Measurements from ENCODE around the gene KCNE4. TPM values are rescaled to one million over a fixed set of nuclear protein-coding genes. Genes with fewer than 3 reads are reported as not detected.

KCNE4 gene
- not detected for total RNA-seq

GRCh38 chr2:223051693-223052289 is at the start of gene KCNE4:
TSS of gene KCNE4 (plus strand) at chr2:223052190. CDS start at chr2:223052831, 641 bp downstream.
- Mint-ChIP-seq H3K27ac (no peak within 1 kb of the TSS), H3K4me3 (no peak within 1 kb of the TSS), H3K9me3 (no peaks in the 10 kb centered on the region), H3K27me3 (peaks cover 6% of the 10 kb centered on the region), H3K4me1 (no peaks in the 10 kb centered on the region), H3K36me3 (no peaks in the 10 kb centered on the region)
- no peak for ATAC-seq (ENCODE audit: low read depth)
- DNase-seq: no peak
- POLR2A ChIA-PET: interaction anchor here (0.7 kb wide), 1 partner anchor 19 kb away, joined by 3 read pairs; no protein-coding TSS in a partner anchor

- DNase-seq (no peak), ATAC-seq (ENCODE audit: low read depth) (no peak)
- H3K36me3 Mint-ChIP-seq: no peaks in the 10 kb centered on the region
- no peaks in the 10 kb centered on the region for H3K9me3 Mint-ChIP-seq
- POLR2A ChIA-PET: no interaction called here
- H3K27ac Mint-ChIP-seq: no peak overlapping the region
- H3K4me3 Mint-ChIP-seq: no peak overlapping the region
- H3K4me1 Mint-ChIP-seq: no peaks in the 10 kb centered on the region
- peaks cover 14% of the 10 kb centered on the region for H3K27me3 Mint-ChIP-seq
Observed at GRCh38 chr2:223003191-223003590, 48.8 kb upstream of the KCNE4 start.

- ATAC-seq (ENCODE audit: low read depth) (no peak), DNase-seq (no peak)
- H3K27ac Mint-ChIP-seq: no peak overlapping the region
- H3K4me3 Mint-ChIP-seq: no peak overlapping the region
- POLR2A ChIA-PET: no interaction called here
- H3K4me1 Mint-ChIP-seq: no peaks in the 10 kb centered on the region
- H3K27me3 Mint-ChIP-seq: peaks cover 3% of the 10 kb centered on the region
- H3K9me3 Mint-ChIP-seq: no peaks in the 10 kb centered on the region
- no peaks in the 10 kb centered on the region for H3K36me3 Mint-ChIP-seq
Observed at GRCh38 chr2:223005496-223005895, 46.5 kb upstream of the KCNE4 start.

- ATAC-seq (ENCODE audit: low read depth) (no peak), DNase-seq (no peak)
- no peak overlapping the region for H3K27ac Mint-ChIP-seq
- H3K4me1 Mint-ChIP-seq: no peaks in the 10 kb centered on the region
- peaks cover 2% of the 10 kb centered on the region for H3K27me3 Mint-ChIP-seq
- POLR2A ChIA-PET: no interaction called here
- no peaks in the 10 kb centered on the region for H3K36me3 Mint-ChIP-seq
- no peak overlapping the region for H3K4me3 Mint-ChIP-seq
- no peaks in the 10 kb centered on the region for H3K9me3 Mint-ChIP-seq
Observed at GRCh38 chr2:223007531-223007930, 44.5 kb upstream of the KCNE4 start.

- Mint-ChIP-seq H3K27me3 (peaks cover 2% of the 10 kb centered on the region), H3K9me3 (no peaks in the 10 kb centered on the region), H3K4me1 (no peaks in the 10 kb centered on the region), H3K4me3 (no peak overlapping the region), H3K27ac (no peak overlapping the region), H3K36me3 (no peaks in the 10 kb centered on the region)
- DNase-seq (no peak), ATAC-seq (ENCODE audit: low read depth) (no peak)
- POLR2A ChIA-PET: no interaction called here
Observed at GRCh38 chr2:223008162-223008561, 43.8 kb upstream of the KCNE4 start.

- Mint-ChIP-seq H3K27ac (no peak overlapping the region), H3K4me1 (no peaks in the 10 kb centered on the region), H3K27me3 (peaks cover 2% of the 10 kb centered on the region), H3K36me3 (no peaks in the 10 kb centered on the region), H3K9me3 (no peaks in the 10 kb centered on the region), H3K4me3 (no peak overlapping the region)
- no peak for DNase-seq
- POLR2A ChIA-PET: no interaction called here
- ATAC-seq (ENCODE audit: low read depth): no peak
Observed at GRCh38 chr2:223008956-223009355, 43.0 kb upstream of the KCNE4 start.

- Mint-ChIP-seq H3K4me1 (no peaks in the 10 kb centered on the region), H3K27me3 (peaks cover 2% of the 10 kb centered on the region), H3K4me3 (no peak overlapping the region), H3K36me3 (no peaks in the 10 kb centered on the region), H3K27ac (no peak overlapping the region), H3K9me3 (peaks cover 1% of the 10 kb centered on the region)
- no peak for DNase-seq
- no peak for ATAC-seq (ENCODE audit: low read depth)
- POLR2A ChIA-PET: no interaction called here
Observed at GRCh38 chr2:223010641-223011040, 41.3 kb upstream of the KCNE4 start.

GRCh38 chr2:223012291-223012690 is 39.7 kb upstream of the KCNE4 start:
- Mint-ChIP-seq H3K9me3 (peaks cover 1% of the 10 kb centered on the region), H3K4me3 (no peak overlapping the region), H3K4me1 (no peaks in the 10 kb centered on the region), H3K36me3 (no peaks in the 10 kb centered on the region), H3K27ac (no peak overlapping the region), H3K27me3 (peaks cover 2% of the 10 kb centered on the region)
- POLR2A ChIA-PET: no interaction called here
- DNase-seq (no peak), ATAC-seq (ENCODE audit: low read depth) (no peak)

GRCh38 chr2:223019390-223019930 is 32.5 kb upstream of the KCNE4 start:
- Mint-ChIP-seq H3K9me3 (peaks cover 5% of the 10 kb centered on the region), H3K27ac (no peak overlapping the region), H3K4me3 (no peak overlapping the region), H3K27me3 (peaks cover 4% of the 10 kb centered on the region), H3K36me3 (no peaks in the 10 kb centered on the region), H3K4me1 (no peaks in the 10 kb centered on the region)
- POLR2A ChIA-PET: no interaction called here
- DNase-seq (no peak), ATAC-seq (ENCODE audit: low read depth) (no peak)

- no peak overlapping the region for H3K27ac Mint-ChIP-seq
- POLR2A ChIA-PET: no interaction called here
- peaks cover 3% of the 10 kb centered on the region for H3K9me3 Mint-ChIP-seq
- H3K27me3 Mint-ChIP-seq: peaks cover 4% of the 10 kb centered on the region
- DNase-seq: no peak
- ATAC-seq (ENCODE audit: low read depth): no peak
- H3K36me3 Mint-ChIP-seq: no peaks in the 10 kb centered on the region
- no peak overlapping the region for H3K4me3 Mint-ChIP-seq
- no peaks in the 10 kb centered on the region for H3K4me1 Mint-ChIP-seq
Observed at GRCh38 chr2:223019987-223020717, 31.8 kb upstream of the KCNE4 start.

GRCh38 chr2:223020971-223021675 is 30.9 kb upstream of the KCNE4 start:
- ATAC-seq (ENCODE audit: low read depth) (no peak), DNase-seq (no peak)
- H3K27me3 Mint-ChIP-seq: peaks cover 4% of the 10 kb centered on the region
- H3K4me3 Mint-ChIP-seq: no peak overlapping the region
- H3K27ac Mint-ChIP-seq: no peak overlapping the region
- POLR2A ChIA-PET: no interaction called here
- no peaks in the 10 kb centered on the region for H3K4me1 Mint-ChIP-seq
- H3K36me3 Mint-ChIP-seq: no peaks in the 10 kb centered on the region
- peaks cover 3% of the 10 kb centered on the region for H3K9me3 Mint-ChIP-seq

GRCh38 chr2:223026357-223027110 is 25.5 kb upstream of the KCNE4 start:
- H3K27ac Mint-ChIP-seq: no peak overlapping the region
- no peaks in the 10 kb centered on the region for H3K27me3 Mint-ChIP-seq

GRCh38 chr2:223027442-223027841 is 24.5 kb upstream of the KCNE4 start:
- POLR2A ChIA-PET: no interaction called here
- no peaks in the 10 kb centered on the region for H3K27me3 Mint-ChIP-seq
- no peaks in the 10 kb centered on the region for H3K36me3 Mint-ChIP-seq
- no peak overlapping the region for H3K27ac Mint-ChIP-seq
- ATAC-seq (ENCODE audit: low read depth) (no peak), DNase-seq (no peak)
- H3K4me3 Mint-ChIP-seq: no peak overlapping the region
- H3K4me1 Mint-ChIP-seq: no peaks in the 10 kb centered on the region
- H3K9me3 Mint-ChIP-seq: no peaks in the 10 kb centered on the region

More at GRCh38 chr2:223026357-223027110, 25.5 kb upstream of the KCNE4 start:
- no peak for ATAC-seq (ENCODE audit: low read depth)
- no peaks in the 10 kb centered on the region for H3K36me3 Mint-ChIP-seq
- H3K9me3 Mint-ChIP-seq: no peaks in the 10 kb centered on the region
- H3K4me3 Mint-ChIP-seq: no peak overlapping the region
- no peak for DNase-seq
- H3K4me1 Mint-ChIP-seq: no peaks in the 10 kb centered on the region
- POLR2A ChIA-PET: no interaction called here

Measured in activated naive CD8-positive, alpha-beta T cell treated with anti-CD3 and anti-CD28 coated beads, Interleukin-2, amount 10 ng/mL, durations not matched to agents 7 days and 5 days (primary cell).